Chondrocyte (in vitro differentiated cells): ENCODE measurements around the gene DPYD. TPM values are rescaled to one million over a fixed set of nuclear protein-coding genes. Genes with fewer than 3 reads are reported as not detected.
"Not testable (repeated sequence)": the region's sequence is repeated elsewhere in the genome, so short reads cannot be mapped to it uniquely, and the experiment has no call there.

Experiments
- DNase-seq: peaks from one replicate; pipeline ENCODE4 v3.0.0; 2021; ENCODE audit warnings: mixed read lengths, low spot score
- H3K27ac Mint-ChIP-seq: one replicate; pipeline ENCODE4 v1.8.0; 2021; ENCODE audit warnings: mild to moderate bottlenecking, moderate library complexity, mixed read lengths; ENCODE audit not compliant: unreplicated experiment
- H3K27me3 Mint-ChIP-seq: 2 replicates; pipeline ENCODE4 v1.8.0; 2021; ENCODE audit warnings: low read depth, mixed read lengths
- H3K36me3 Mint-ChIP-seq: 2 replicates; pipeline ENCODE4 v1.8.0; 2021; ENCODE audit warnings: low read depth, mixed read lengths
- H3K4me1 Mint-ChIP-seq: 2 replicates; pipeline ENCODE4 v1.8.0; 2021; ENCODE audit warnings: low read depth, mild to moderate bottlenecking, mixed read lengths
- H3K4me3 Mint-ChIP-seq: one replicate; pipeline ENCODE4 v1.8.0; 2021; ENCODE audit warnings: mild to moderate bottlenecking, moderate library complexity, mixed read lengths; ENCODE audit not compliant: unreplicated experiment
- H3K9me3 Mint-ChIP-seq: 2 replicates; pipeline ENCODE4 v1.8.0; 2021; ENCODE audit warnings: low read depth, mixed read lengths
- CTCF ChIP-seq: fragments of 200-600 bp; sonication (generic); IDR thresholded peaks from 2 replicates; pipeline ENCODE4 v1.5.0; 2021; ENCODE audit warnings: antibody characterized with exemption, mild to moderate bottlenecking, moderate library complexity
- total RNA-seq: library from RNA; stranded (reverse); gene quantifications from 3 replicates; pipeline ENCODE4 v1.2.1, GENCODE V29; 2021

DPYD gene
- total RNA-seq, 1 donor from 2014 or later = 5.3 TPM

- peaks cover 2% of the 10 kb centered on the region for H3K36me3 Mint-ChIP-seq
- no peak overlapping the region for H3K27ac Mint-ChIP-seq
- DNase-seq = no peak
Measured at GRCh38 chr1:97245026-97245425, 675.8 kb downstream of the DPYD start.

GRCh38 chr1:97243973-97244560, 676.8 kb downstream of the DPYD start:
- Mint-ChIP-seq H3K27me3 (no peaks in the 10 kb centered on the region), H3K36me3 (peaks cover 2% of the 10 kb centered on the region), H3K9me3 (peaks cover 4% of the 10 kb centered on the region), H3K4me3 (no peak overlapping the region), H3K4me1 (peaks cover 18% of the 10 kb centered on the region), H3K27ac (no peak overlapping the region)
- no peak for DNase-seq
- TF ChIP-seq CTCF = peak; percentile 83

More at GRCh38 chr1:97245026-97245425, 675.8 kb downstream of the DPYD start:
- TF ChIP-seq CTCF = no peak
- Mint-ChIP-seq H3K9me3 (peaks cover 4% of the 10 kb centered on the region), H3K27me3 (no peaks in the 10 kb centered on the region), H3K4me3 (no peak overlapping the region), H3K4me1 (peaks cover 18% of the 10 kb centered on the region)

GRCh38 chr1:97238816-97239215, 682.0 kb downstream of the DPYD start:
- TF ChIP-seq CTCF = no peak
- H3K4me1 Mint-ChIP-seq = no peaks in the 10 kb centered on the region
- no peak overlapping the region for H3K4me3 Mint-ChIP-seq

GRCh38 chr1:97231354-97231753, 689.5 kb downstream of the DPYD start:
- not testable (repeated sequence) for H3K9me3 Mint-ChIP-seq, H3K4me1 Mint-ChIP-seq, H3K4me3 Mint-ChIP-seq, H3K27ac Mint-ChIP-seq, H3K27me3 Mint-ChIP-seq, DNase-seq
- H3K36me3 Mint-ChIP-seq = peaks cover 11% of the 10 kb centered on the region

More at GRCh38 chr1:97238816-97239215, 682.0 kb downstream of the DPYD start:
- no peak overlapping the region for H3K27ac Mint-ChIP-seq
- H3K36me3 Mint-ChIP-seq = peaks cover 2% of the 10 kb centered on the region
- DNase-seq = no peak
- H3K9me3 Mint-ChIP-seq = no peaks in the 10 kb centered on the region
- H3K27me3 Mint-ChIP-seq = no peaks in the 10 kb centered on the region

- no peak for DNase-seq
- Mint-ChIP-seq H3K27ac (no peak overlapping the region), H3K9me3 (peaks cover 4% of the 10 kb centered on the region), H3K4me1 (no peaks in the 10 kb centered on the region), H3K27me3 (no peaks in the 10 kb centered on the region), H3K36me3 (peaks cover 2% of the 10 kb centered on the region), H3K4me3 (no peak overlapping the region)
- TF ChIP-seq CTCF = no peak
Measured at GRCh38 chr1:97212671-97213070, 708.2 kb downstream of the DPYD start.

GRCh38 chr1:97210307-97210706, 710.5 kb downstream of the DPYD start:
- H3K27ac Mint-ChIP-seq = no peak overlapping the region
- no peaks in the 10 kb centered on the region for H3K36me3 Mint-ChIP-seq
- DNase-seq = no peak

More at GRCh38 chr1:97210307-97210706, 710.5 kb downstream of the DPYD start:
- Mint-ChIP-seq H3K27me3 (no peaks in the 10 kb centered on the region), H3K9me3 (peaks cover 4% of the 10 kb centered on the region), H3K4me1 (peaks cover 4% of the 10 kb centered on the region), H3K4me3 (no peak overlapping the region)
- no peak for TF ChIP-seq CTCF
